OCI-LY7 (cell line): ENCODE data around the gene LCN6.

Experiments used
- CTCF ChIP-seq: fragments of 200-600 bp; sonication (generic); conservative IDR thresholded peaks from 2 replicates; pipeline ENCODE4 v1.5.1; 2014; ENCODE audit warnings: mild to moderate bottlenecking, antibody characterized with exemption, low read length, moderate library complexity, mixed read lengths
- EZH2phosphoT487 ChIP-seq: fragments of 200-600 bp; sonication (generic); IDR thresholded peaks from 2 replicates; pipeline ENCODE4 v1.6.1; 2018; ENCODE audit warnings: low read depth, borderline replicate concordance, mild to moderate bottlenecking, mixed run types, antibody characterized with exemption, low read length, moderate library complexity, mixed read lengths

DNA sequence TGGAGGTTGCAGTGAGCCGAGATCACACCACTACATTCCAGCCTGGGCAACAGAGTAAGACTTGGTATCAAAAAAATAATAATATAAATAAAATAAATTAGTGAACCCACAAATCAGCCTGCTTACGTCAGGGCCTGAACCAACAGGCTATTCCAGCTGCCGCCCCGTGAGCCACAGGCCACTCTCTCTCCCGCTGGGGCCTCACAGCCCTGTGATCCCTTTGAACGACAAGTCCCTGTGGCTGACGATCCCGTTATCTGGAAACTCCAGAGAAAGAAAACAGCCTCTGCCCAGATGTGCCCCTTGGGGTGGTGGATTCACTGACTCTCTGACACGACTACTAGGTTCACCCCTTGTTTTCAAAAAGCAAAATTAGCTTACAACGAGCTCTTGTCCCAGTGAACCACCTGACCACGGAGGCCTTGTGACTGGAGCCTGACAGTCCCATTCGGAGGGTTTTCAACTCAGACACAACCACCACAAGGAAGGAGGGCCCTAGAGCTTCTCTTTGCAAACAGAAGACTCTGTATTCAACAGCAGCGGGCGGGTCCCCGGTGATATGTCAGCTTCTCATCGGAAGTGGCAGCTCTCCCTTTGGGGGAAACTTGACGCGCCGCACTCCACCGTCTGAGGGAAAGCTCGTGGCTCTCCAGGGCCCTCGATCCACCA is 40.3 kb downstream of the LCN6 start:
- TF ChIP-seq CTCF: no peak
- no peak for TF ChIP-seq EZH2phosphoT487
